Epithelial cell of proximal tubule (primary cell): ENCODE data around the gene GYG2. TPM values are rescaled to one million over a fixed set of nuclear protein-coding genes. Genes with fewer than 3 reads are reported as not detected.
A peak's percentile ranks its signal among the peaks of the same experiment; 100 is the strongest.
"Not testable (repeated sequence)": the region's sequence is repeated elsewhere in the genome, so short reads cannot be mapped to it uniquely, and the experiment has no call there.

Experiments
- DNase-seq: peaks from one replicate; pipeline ENCODE4 v3.0.0-alpha.2; 2011; ENCODE audit warnings: low read depth
- H3K4me3 ChIP-seq: 2 replicates; pipeline ENCODE4 v1.5.1; 2011; ENCODE audit warnings: low read depth, mild to moderate bottlenecking, low read length
- total RNA-seq: library from RNA; depleted of rRNA; stranded (reverse); fragments of >200 nt; gene quantifications from 2 replicates; pipeline ENCODE4 v1.2.3, GENCODE V29; 2015
- TF ChIP-seq, protein P1 (sequence below): conservative IDR thresholded peaks from 2 replicates; pipeline ENCODE4 v1.5.1; 2012; ENCODE audit warnings: low read depth, mild to moderate bottlenecking, low read length

GYG2 gene
- 0.75 and 1.0 TPM in 2 replicates for total RNA-seq

DNA sequence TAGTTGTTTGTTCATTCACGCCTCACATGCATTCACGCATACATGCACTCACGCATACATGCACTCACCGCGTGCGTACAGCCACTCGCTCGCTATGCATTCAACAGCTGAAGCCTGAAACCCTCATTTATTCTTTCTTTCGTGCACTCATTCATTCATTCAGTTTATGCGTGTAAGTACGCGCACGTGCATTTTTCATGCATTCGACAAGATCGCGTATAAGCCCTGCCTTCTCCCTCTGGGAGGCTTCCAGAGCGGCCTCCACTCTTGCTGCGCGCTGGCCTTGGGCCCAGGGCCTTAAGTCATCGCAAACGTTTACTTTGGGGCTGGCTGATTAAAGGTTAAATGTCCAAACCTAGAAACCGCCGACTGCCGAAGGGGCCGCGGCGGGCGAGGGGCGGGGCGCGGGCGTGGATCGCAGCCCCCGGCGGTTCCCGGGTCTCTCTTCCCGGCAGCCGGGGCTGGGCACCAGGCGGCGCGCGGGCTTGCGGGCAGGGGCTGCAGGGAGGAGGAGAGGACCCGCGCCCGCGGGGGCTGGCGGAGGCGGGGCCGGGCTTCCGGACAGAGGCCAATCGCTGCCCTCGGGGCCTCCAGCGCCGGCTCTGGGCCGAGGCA lies at the start of gene GYG2:
TSS of gene GYG2 (plus strand) at position 587 of the 615 bp plus-strand sequence. CDS start 1,259 bp downstream, outside the sequence.
- DNase-seq: no peak
- TF ChIP-seq, protein P1, sequence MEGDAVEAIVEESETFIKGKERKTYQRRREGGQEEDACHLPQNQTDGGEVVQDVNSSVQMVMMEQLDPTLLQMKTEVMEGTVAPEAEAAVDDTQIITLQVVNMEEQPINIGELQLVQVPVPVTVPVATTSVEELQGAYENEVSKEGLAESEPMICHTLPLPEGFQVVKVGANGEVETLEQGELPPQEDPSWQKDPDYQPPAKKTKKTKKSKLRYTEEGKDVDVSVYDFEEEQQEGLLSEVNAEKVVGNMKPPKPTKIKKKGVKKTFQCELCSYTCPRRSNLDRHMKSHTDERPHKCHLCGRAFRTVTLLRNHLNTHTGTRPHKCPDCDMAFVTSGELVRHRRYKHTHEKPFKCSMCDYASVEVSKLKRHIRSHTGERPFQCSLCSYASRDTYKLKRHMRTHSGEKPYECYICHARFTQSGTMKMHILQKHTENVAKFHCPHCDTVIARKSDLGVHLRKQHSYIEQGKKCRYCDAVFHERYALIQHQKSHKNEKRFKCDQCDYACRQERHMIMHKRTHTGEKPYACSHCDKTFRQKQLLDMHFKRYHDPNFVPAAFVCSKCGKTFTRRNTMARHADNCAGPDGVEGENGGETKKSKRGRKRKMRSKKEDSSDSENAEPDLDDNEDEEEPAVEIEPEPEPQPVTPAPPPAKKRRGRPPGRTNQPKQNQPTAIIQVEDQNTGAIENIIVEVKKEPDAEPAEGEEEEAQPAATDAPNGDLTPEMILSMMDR: no peak
- H3K4me3 ChIP-seq: peak within 1 kb of the TSS; percentile 33

DNA sequence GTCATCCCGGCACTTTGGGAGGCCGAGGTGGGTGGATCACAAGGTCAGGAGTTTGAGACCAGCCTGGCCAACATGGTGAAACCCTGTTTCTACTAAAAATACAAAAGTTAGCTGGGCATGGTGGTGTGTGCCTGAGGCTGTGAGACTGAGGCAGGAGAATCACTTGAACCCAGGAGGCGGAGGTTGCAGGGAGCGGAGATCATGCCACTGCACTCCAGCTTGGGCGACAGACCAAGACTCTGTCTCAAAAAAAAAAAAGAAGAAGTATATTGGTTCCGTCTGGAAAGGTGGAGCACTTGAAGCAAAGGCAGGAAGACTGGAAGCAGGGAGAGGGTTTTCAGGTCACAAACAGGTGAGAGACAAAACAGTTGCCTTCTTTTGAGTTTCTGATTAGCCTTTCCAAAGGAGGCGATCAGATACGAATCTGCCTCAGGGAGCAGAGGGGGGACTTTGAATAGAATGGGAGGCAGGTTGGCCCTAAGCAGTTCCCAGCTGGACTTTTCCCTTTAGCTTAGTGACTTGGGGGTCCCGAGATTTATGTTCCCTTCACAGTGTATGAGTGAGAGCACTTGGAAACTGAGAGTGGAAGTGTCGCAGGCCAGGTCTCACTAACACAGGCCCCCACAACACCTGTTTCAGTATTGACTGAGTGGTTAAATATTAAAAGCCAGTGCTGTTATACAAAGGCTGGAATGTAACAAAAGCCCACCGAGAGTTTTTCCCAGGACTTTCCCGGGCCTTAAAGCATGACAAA lies 48.1 kb upstream of the GYG2 start:
- DNase-seq, H3K4me3 ChIP-seq: not testable (repeated sequence)

DNA sequence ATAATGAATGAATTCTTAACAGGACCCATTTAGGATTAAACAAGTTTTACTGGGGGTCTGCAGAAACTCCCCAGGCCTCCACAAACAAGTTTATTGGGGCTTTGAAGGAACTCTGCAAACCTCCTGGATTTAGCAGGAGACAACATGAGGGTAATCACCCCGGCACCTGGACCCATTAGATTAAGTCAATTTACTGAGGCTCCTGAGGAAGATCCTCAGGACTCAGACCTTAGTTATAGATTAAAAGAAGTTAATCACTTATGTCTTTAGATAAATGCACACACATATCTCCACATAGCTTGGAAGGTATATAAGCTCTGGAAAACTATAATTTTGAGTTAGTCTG lies 47.5 kb upstream of the GYG2 start:
- TF ChIP-seq, protein P1: no peak
- DNase-seq: no peak
- H3K4me3 ChIP-seq: no peak overlapping the region

DNA sequence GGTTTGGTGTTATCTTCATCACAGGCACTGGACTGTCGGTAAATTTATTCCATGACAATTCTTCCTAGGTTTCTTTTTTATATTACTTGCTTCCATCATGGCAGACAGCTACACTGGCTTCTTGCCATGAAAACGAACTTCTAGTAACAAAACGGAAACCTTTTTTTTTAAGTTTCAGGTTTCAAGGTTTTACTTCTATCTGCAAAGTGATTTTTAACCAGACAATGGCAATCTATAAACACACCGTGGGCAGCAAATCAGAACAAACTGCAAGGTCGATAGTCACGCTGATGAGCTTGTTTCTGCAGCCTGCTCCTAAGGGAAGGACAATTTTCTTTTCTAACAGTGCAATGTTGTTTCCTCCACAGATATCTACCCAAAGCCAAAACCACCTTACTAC lies 47.0 kb upstream of the GYG2 start:
- TF ChIP-seq, protein P1: no peak
- no peak overlapping the region for H3K4me3 ChIP-seq
- no peak for DNase-seq

DNA sequence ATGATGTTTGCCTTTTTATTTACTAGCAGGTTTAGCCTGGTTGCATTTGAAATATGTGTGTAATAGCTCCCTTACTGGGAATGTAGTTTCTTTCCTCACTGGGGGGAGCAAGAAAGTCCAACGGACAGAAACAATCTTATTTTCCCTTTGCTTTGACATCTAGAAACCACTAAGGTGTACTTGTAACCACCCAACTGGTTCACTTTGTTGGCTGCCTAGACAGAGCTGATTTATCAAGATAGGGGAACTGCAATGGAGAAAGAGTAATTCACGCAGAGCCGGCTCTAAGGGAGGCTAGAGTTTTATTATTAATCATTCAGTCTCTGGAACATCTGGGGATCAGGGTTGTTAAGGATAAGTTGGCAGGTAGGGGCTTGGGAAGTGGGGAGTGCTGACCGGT lies 46.6 kb upstream of the GYG2 start:
- TF ChIP-seq, protein P1: no peak
- H3K4me3 ChIP-seq: no peak overlapping the region
- no peak for DNase-seq

DNA sequence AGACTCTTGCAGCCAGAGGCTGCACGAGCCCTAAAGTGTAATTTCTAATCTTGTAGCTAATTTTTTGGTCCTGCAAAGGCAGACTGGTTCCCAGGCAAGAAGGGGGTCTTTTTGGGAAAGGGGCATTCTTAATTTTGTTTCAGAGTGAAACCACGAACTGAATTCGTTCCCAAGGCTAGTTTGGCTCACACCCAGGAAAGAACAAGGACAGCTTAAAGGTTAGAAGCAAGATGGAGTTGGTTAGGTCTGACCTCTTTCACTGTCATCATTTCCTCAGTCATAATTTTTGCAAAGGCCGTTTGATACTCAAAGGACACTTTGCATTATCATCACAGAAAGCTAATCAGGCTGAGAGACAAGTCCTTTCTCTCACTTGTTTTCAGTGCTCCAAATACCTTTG lies 46.0 kb upstream of the GYG2 start:
- DNase-seq: no peak
- no peak overlapping the region for H3K4me3 ChIP-seq
- TF ChIP-seq, protein P1: no peak

DNA sequence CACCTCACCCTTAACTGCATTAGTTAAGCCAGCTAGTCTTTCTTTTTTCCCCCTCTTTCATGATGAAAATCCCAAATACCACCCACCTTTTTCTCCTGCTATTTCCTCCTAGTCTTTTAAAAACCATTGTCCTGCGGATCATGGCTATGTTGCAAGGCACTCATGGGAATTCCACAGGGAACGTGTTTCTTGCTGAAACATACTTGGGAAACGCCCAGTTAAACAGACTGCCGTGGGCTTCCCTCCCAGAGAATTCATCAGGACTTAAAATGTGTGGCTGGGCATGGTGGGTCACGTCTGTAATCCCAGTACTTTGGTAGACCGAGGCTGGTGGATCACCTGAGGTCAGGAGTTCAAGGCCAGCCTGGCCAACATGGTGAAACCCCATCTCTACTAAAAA lies 44.7 kb upstream of the GYG2 start:
- TF ChIP-seq, protein P1: no peak
- no peak overlapping the region for H3K4me3 ChIP-seq
- DNase-seq: no peak
